Measurements from ENCODE around the gene TNPO3.

TNPO3 gene

DNA sequence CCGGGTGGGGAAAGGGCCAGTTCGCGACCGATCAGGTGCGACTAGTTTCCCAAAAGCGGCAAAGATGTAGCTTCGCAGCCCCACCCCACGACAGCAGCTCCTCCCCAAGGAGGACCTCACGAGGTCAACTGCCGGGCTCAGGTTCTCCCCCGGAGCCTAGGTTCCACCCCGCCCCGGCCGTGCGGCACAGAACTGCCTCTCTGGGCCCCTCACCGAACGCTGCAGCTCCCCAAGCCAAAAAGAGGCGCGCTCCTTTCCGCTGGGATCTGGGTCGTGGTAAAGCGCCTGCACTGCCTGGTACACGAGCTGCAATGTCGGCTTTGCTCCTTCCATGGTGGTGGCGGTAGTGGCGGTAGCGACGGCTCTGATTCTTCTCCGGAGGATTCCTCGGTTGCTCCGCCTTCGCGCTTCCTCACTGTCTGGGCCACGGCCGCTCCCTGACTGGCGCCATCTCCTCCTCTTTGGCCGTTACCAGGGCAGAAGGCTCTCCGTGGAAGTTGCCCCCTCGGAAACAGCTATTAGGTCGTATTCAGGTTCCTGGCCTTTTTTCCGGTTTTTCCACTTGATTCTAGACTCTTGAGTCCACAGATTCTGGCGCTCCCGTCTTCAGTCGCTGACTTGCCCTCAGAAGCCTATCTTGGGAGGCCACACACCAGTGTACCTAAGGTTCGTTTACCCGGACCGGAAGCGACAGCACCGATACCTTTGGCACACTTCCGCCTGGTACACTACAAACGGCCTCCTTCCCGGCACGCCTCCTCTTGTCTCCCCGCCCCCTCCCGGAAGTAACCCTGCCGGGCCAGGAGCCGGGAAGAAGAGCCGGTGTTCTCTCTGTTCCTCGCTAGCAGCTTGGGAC lies at the start of gene TNPO3:
Gene TNPO3, minus strand, starts transcription at position 674 of the 856 bp plus-strand sequence. Its CDS starts 341 bp downstream, at position 333.
- peak; percentile 87 for DNase-seq (ENCODE audit: low spot score)

DNA sequence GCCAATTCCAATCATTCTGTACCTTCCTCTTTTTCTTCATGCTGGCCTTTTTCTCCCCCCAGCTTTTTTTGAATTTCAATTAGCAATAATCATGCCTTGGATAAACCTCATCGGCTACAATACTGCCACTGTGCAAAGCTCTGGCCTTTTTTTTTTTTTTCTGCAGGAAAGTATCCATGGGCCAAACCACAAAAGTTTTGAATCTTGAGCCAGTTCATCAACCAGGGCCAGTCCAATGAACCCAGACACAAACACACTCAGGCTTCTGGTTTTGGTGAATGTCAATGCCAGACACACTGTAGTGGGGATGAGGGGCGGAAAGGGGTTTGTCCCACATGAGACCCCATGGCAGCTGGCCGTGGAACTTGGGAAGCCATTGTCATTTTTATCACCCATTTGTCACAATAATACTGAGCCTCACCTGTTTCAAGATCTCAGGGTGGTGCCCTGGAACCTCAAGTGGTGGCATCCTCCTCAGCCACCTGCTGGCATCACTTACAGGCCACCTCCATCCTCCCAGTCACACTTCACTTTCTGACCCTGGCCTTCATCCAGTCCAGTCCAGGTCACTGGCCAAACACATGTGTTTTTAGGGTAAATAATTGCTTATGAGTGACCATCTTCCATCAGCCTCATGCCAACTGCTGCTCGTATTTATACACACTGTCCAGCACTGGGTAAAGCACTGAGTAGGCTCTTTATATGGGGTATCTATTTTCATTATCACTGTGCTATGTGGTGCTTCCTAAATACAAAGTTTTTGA lies 48.8 kb upstream of the TNPO3 start:
- no peak for DNase-seq (ENCODE audit: low spot score)

DNA sequence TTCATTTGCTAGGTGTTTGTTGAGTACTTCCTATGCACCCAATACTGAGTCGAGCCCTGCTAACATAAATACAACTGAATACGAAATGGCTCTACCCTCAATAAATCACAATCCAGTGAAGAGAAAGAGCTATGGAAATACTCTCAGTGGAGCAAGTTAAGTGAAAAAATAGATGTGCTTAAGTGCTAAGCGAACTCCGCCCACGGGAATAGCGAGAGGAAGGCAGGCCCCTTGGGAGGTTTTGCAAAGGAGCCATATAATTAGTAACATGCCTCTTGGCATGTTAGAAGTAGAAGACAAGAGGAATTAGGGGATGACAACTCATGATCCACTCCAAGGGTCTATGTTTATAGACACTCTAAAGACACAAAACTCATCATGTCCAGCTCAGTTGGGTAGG lies 46.8 kb upstream of the TNPO3 start:
- no peak for DNase-seq (ENCODE audit: low spot score)

DNA sequence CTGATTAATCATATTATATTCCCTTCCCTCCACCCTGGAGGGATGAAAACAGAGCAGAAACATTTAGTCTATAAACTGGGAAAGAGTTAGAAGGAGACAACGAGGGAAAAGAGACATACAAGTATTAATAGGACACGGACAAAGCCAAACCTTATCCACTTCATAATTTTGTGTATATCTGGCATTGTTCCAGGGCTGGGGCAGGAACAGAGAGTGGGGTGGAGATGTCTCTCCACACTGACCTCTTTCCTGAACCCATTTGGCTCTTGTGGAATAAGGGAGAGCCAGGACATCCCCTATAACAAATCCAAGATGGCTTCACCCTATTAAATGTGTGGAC lies 45.9 kb upstream of the TNPO3 start:
- DNase-seq (ENCODE audit: low spot score): no peak

DNA sequence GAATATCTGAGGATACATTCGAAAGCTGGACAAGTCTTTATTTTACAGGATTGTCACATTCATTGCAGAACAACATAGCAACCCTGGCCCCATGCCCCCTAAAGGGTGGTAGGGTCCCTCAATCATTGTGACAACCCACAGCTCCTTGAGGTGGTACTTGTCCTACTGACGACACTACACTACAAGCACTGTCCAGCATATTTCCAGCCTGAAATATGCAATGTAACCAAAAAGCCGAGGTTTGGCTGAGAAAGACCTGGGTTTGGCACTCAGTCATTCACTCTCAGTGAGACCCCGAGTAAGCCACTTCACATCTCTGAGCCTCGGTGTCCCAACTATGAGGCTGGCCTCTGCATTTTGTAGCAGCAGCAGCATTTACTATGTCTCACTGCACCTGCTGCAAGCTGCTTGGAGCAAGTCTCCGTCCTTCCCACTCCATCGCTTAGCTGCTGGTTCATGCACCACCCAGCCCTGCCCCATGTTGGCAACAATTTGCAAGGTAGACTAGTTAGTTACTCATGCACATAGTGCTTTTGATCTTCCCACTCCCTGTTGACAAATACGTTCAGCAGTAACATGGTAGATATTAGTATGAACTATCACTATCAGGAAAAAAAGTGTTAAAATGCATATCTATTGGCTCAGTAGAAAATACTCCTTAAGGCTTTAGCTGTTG lies 43.6 kb upstream of the TNPO3 start:
- DNase-seq (ENCODE audit: low spot score): no peak

DNA sequence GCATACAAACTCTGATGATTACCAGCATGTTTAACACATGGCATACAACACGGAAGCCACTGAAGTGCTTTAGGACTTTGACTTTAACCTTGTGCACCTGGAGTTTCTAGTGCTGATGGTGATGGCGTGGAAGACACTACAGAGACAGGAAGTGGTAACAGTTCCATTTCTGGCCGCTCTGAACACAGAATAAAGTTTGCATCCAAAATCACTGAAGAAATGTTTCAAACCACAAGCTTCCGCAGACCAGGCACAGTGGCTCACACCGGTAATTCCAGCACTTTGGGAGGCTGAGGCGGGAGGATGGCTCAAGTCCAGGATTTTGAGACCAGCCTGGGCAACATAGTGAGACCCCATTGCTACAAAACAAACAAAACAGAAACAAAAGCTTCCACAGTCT lies 40.3 kb upstream of the TNPO3 start:
- DNase-seq (ENCODE audit: low spot score): peak; percentile 13

DNA sequence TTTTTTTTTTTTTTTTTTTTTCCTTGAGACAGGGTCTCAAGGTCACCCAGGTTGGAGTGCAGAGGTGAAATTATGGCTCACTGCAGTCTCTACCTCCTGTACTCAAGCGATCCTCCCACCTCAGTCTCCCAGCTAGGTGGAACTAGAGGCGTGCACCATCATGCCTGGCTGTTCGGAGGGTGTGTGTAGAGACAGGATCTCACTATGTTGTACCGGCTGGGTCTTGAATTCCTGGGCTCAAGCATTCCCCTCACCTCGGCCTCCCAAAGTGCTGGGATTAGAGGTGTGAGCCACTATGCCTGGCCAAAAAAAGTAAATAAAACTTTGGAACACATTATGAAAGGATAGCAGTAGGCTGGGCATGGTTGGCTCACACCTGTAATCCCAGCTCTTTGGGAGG lies 39.6 kb upstream of the TNPO3 start:
- no peak for DNase-seq (ENCODE audit: low spot score)

DNA sequence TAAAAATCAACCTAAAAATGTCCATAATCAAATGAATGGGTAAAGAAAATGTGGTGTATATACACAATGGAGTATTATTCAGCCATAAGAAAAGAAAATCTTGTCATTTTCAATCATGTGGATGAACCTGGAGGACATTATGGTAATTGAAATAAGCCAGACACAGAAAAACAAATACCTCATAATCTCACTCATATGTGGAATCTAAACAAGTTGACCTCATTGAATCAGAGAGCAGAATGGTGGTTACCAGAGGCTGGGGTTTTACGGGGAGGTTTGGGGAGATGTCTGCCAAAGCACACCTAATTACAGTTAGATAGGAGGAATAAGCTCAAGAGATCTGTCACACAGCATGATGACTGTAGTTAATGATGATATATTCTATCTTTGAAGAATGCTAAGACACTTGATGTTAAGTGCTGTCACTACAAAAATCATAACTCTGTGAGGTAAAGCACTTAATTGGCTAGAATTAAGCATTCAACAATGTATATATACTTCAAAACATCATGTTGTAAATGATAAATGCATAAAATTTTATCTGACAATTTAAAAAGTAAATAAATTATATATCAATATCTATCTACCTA lies 39.1 kb upstream of the TNPO3 start:
- DNase-seq (ENCODE audit: low spot score): no peak

DNA sequence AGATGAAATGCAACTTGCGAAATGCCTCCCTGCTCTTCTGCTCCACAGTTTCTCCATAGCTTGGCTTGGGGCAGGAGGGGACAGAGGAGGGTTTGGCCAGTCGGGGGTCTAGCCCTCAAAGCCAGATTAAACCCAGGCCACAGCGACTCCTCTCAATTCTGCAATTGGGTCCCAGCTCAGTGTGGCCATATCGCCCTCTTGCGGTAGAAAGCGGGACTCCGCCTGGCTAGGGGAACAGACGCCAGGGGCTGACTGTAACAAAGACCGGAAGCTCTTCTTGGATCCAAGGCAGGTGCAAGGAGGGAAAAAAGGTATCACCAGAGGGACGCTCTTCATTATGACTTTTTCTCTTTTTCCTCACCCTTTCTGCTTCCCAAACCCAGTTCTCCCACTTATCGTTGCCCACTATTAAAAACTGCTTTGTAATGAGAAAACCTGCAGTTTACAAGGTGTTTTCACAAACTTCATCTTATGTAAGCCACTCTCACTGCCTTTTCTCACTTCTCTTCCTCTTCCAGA lies 36.6 kb upstream of the TNPO3 start:
- DNase-seq (ENCODE audit: low spot score): peak; percentile 84

DNA sequence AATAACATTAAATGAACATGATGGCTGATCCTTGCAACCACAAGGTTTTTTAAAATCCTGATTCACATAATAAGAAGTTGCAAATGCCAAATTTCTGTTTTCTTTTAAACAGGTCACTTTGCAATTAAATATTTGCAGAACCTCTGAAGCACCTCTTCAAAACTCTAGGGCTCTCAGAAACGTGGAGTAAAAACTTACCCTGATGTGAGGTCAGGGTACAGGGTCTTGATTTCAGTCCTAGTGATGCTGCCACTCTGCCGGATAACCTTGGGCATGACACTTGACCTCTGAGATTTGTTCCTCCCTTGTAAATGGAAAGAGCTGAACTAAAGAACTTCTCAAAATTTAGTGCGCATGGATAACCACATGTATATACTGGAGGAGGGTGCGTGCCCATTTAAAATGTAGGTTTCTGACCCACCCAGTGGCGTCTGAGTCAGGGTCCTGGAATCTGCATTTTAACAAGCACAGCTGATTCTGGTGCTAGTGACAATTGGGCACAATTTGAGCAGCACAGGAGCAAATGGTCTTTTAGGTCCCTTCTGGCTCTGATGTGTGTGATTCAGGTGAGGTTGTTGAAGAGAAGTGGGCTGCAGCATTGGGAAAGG lies 35.5 kb upstream of the TNPO3 start:
- DNase-seq (ENCODE audit: low spot score): no peak

DNA sequence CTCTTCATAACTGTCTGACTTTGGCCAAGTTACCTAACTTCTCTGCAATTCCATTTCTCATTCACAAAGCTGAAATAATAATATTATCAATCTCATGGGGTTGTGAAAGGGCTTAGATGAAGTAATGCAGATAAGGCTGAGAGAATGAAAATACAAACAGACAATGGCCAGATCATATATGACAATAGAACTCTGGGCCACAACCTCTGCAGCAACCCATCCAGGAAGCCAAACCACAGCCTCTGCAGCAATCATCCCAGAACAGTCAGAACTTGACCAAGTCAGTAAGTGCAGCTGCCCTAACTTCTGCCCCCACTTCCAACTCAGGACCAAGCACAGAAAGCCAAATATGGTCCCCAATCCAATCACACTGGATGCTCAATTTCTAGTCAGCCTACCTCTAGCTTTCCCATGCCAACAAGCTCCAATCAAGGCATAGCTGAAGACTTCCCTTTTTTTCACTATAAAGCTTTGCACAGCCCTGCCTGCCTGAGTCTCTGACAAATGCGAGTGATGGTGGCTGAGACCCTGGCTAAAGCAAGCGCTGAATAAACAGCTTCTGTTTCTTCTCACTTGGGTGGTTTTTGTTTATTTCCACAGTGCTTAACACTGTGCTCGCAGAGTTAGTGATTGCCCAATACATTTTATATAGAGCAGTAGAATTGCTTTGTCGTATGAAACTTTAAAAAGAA lies 34.8 kb upstream of the TNPO3 start:
- no peak for DNase-seq (ENCODE audit: low spot score)

DNA sequence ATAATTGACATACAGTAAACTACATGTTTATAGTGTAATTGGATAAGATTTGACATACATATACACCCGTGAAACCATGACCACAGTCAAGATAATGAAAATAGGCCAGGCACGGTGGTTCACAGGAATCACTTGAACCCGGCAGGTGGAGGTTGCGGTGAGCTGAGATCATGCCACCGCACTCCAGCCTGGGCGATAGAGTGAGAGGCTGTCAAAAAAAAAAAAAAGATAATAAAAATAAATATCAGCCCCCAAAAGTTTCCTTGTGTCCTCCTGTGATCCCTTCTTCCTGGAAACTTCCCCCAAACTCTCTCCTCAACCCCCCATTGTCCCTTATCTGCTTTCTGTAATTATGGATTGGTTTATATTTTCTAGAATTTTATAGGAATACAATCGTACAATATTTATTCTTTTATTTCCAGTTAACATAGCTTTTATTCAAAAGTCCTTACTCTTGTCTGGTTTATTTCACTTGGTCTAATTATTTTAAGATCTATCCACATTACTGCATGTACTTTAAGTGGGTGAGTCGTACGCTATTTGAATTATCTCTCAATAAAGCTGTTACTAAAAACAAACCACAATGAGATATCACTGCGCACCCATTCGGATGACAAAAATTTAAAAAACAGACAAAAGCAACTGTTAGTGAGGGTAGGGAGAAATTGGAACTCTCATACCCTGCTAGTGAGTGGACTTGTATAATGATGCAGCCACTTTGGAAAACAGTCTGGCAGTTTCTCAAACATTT lies 30.1 kb upstream of the TNPO3 start:
- no peak for DNase-seq (ENCODE audit: low spot score)

DNA sequence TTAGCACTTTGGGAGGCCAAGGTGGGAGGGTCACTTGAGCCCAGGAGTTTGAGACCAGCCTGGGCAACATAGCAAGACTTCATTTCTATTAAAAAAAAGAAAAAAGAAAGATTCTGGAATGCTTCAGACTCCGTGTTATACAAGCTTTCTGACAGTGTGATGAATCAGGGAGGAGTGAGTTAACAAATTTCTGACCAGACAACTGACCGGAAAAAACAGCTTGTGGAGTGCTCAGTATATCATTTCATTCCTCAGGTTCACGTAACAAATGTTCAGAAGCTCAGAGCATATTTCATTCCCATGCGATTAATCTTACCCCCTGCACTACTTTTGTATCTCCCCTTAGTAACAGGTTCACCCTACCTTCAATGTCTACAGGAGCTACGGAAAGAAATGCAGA lies 28.6 kb upstream of the TNPO3 start:
- no peak for DNase-seq (ENCODE audit: low spot score)

DNA sequence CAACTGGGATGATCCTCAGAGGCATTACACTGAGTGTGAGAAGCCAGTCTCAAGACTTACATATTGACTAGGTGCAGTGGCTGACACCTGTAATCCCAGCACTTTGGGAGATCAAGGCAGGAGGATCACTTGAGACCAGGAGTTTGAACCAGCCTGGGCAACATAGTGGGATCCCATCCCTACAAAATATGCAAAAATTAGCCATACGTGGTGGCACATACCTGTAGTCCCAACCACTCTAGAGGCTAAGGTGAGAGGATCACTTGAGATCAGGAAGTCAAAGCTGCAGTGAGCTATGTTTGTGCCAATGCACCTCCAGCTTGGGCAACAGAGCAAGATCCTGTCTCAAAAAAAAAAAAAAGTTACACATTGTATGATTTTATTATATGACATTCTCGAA lies 23.5 kb upstream of the TNPO3 start:
- DNase-seq (ENCODE audit: low spot score): no peak

DNA sequence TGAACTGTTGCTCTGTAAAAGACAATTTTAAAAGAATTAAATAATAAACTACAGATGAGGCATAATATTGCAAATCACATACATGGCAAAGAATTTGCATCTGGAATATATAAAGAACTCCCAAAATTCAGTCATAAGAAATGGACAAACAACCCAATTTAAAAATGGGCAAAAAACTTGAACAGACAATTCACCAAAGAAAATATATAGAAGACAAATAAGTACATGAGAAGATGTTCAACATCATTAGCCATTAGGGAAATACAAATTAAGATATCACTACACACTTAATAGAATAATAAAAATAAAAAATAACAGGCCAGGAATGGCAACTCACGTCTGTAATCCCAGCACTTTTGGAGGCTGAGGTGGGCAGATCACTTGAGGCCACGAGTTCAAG lies 22.0 kb upstream of the TNPO3 start:
- DNase-seq (ENCODE audit: low spot score): no peak

DNA sequence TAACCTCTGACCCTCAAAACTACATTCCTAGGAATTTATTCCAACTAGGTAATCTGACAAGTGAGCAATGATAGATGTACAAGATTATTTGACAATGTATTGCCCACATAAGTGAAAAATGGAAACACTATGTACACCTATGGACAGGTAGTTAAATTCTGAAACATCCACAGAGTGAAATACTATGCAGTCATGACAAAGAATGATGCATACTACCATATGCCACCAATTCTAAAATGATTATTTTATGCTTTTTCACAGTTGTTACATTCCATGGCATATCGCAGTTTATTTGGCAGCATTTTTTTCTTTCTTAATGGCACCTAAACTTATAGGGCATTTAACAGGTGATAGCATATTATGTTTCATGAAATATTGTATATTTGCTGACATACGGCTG lies 20.1 kb upstream of the TNPO3 start:
- no peak for DNase-seq (ENCODE audit: low spot score)

DNA sequence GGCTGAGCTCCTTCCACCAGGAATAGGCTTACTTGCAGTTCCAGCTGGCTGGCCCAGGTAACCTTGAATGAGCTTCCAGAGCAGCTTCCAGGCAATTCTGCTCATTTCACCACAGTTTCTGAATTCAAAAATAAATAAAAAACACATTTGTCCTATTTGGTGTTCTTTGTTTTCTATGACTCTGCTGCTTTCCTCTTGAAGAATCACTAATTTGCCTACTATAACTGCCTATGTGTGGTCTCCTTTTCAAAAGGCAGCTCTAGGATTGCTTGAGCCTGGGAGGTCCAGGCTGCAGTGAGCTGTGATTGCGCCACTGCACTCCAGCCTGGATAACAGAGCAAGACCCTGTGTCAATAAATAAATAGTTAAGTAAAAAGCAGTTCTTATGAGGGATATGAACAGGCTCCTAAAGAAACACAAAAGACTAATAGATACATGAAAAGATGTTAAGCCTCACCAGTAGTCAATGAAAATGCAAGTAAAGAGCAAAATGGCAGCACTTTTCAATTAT lies 19.5 kb upstream of the TNPO3 start:
- DNase-seq (ENCODE audit: low spot score): no peak

DNA sequence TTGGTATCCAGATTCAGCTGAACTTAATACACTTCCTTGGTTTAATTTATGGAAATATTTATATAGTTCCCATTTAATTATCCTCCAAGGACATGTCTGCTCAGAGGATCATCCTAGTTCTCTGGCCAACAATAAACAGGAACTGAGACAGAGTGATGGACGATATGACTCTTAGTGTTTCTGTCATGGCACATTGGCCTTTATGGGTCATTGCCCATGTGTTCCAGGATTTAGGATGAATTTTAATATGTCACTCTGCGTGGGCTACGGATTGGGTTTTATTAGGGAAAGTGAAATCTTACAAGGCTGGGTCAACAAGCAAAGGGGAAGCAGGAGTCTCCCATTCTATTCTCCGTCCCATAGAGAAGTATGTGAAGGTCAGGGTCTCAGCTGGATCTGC lies 18.8 kb upstream of the TNPO3 start:
- no peak for DNase-seq (ENCODE audit: low spot score)

DNA sequence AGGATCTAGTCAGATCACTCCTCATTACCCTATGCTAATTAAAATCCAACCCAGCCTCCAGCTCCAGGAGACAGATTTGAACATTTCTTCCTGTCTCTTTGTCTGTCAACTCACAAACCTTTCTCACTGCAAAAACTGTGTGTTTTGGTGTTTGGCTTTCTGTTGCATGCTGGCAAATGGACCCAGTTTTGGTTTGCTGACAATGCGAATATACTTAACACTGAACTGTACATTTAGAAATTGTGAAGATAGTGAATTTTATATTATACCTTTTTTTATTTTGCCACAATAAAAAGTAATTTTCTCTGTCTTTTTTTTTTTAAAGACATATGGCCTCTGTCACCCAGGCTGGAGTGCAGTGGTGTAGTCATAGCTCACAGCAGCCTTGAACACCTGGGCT lies 18.3 kb upstream of the TNPO3 start:
- DNase-seq (ENCODE audit: low spot score): no peak

DNA sequence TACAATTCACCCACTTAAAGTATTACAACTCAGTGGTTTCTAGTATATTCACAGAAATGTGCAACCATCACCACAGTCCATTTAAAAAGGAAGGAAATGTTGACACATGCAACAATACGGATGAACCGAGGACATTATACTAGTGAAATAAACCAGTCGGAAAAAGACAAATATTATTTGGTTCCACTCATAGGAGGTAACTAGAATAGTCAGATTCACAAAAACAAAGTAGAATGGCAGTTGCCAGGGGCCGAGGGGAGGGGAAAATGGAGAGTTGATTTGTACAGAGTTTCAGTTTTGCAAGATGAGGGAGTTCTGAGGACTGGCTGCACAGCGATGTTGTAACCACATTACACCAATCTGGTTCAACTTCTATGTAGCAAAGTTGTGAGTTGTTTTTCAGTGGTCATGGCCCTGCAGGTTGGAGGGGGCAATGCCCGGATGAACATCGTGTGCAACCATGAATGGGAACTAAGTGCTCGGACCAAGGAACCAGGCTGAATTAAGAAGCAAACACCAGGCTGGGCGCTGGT lies 17.6 kb upstream of the TNPO3 start:
- DNase-seq (ENCODE audit: low spot score): no peak

Data from CD4-positive, alpha-beta T cell treated with Interleukin-15 for 4 hours (primary cell).